IMR-90 (cell line): ENCODE results near the gene MARCHF9.

ENCODE experiments used
- CEBPB ChIP-seq: IDR thresholded peaks from 2 replicates; pipeline ENCODE4 v1.6.1; 2012; ENCODE audit warnings: low read depth, low read length, improper control_type of control experiment
- CHD1 ChIP-seq: IDR thresholded peaks from 2 replicates; pipeline ENCODE4 v1.6.1; 2012; ENCODE audit warnings: low read depth, low read length, improper control_type of control experiment
- FOS ChIP-seq: fragments of 150-350 bp; IDR thresholded peaks from 2 replicates; pipeline ENCODE4 v1.6.1; 2016; ENCODE audit warnings: low read depth, low read length
- MAFK ChIP-seq: IDR thresholded peaks from 2 replicates; pipeline ENCODE4 v1.6.1; 2012; ENCODE audit warnings: low read depth, low read length, improper control_type of control experiment
- MAZ ChIP-seq: IDR thresholded peaks from 2 replicates; pipeline ENCODE4 v1.6.1; 2012; ENCODE audit warnings: low read depth, mild to moderate bottlenecking, low read length, improper control_type of control experiment, moderate library complexity, borderline replicate concordance
- NFE2L2 ChIP-seq: fragments of 150-350 bp; IDR thresholded peaks from 2 replicates; pipeline ENCODE4 v1.6.1; 2016; ENCODE audit warnings: low read depth, mild to moderate bottlenecking, low read length
- POLR2A ChIP-seq: IDR thresholded peaks from 2 replicates; pipeline ENCODE4 v1.6.1; 2012; ENCODE audit warnings: mild to moderate bottlenecking, low read depth, low read length
- RAD21 ChIP-seq: IDR thresholded peaks from 2 replicates; pipeline ENCODE4 v1.6.1; 2012; ENCODE audit warnings: low read length, improper control_type of control experiment
- RFX5 ChIP-seq: IDR thresholded peaks from 2 replicates; pipeline ENCODE4 v1.8.0; 2012; ENCODE audit warnings: low read depth, mild to moderate bottlenecking, low read length, moderate library complexity
- SMC3 ChIP-seq: fragments of 150-350 bp; IDR thresholded peaks from 2 replicates; pipeline ENCODE4 v1.6.1; 2016; ENCODE audit warnings: low read depth, mild to moderate bottlenecking, antibody characterized with exemption, low read length, moderate library complexity
- TF ChIP-seq, protein P1 (sequence below): conservative IDR thresholded peaks from 2 replicates; pipeline ENCODE4 v1.5.1; 2012; ENCODE audit warnings: mild to moderate bottlenecking, low read depth, low read length, improper control_type of control experiment
- TF ChIP-seq, protein P2 (sequence below): fragments of 150-350 bp; IDR thresholded peaks from 2 replicates; pipeline ENCODE4 v1.6.1; 2017; ENCODE audit warnings: mild to moderate bottlenecking, antibody characterized with exemption, low read length, low read depth
- TF ChIP-seq, protein P3 (sequence below): fragments of 150-350 bp; IDR thresholded peaks from 2 replicates; pipeline ENCODE4 v1.6.1; 2016; ENCODE audit warnings: low read depth, mild to moderate bottlenecking, low read length, moderate library complexity, borderline replicate concordance

DNA sequence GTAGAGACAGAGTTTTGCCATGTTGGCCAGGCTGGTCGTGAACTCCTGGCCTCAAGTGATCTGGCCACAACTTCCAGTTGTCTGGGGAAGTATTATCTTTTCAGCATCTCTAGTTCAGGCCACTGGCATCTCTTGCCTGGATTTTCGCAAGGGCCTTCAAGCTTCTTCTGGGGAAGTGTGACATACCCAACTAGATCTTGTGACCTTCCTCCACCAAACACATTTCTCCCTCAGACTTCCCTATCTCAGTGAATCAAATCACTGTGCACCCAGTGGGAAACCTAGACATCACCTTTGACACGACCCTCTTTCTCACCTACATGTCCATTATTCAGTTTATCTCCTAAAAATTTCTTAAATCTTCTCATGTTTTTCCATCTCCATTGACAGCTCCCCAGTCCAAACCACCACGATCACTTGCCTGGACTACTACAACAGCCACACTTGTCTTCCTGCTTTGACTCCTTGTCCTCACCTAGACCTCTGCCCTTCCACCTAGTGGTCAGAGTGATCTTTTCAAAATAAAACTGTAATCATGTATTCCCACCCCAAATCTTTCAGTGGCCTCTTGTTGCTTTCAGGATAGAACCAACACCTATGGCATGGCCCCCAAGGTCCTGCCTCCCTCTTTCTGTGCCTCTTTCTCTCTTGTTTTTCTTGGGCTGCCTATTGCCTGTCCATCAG is 20.8 kb downstream of the MARCHF9 start:
- TF ChIP-seq, protein P1, sequence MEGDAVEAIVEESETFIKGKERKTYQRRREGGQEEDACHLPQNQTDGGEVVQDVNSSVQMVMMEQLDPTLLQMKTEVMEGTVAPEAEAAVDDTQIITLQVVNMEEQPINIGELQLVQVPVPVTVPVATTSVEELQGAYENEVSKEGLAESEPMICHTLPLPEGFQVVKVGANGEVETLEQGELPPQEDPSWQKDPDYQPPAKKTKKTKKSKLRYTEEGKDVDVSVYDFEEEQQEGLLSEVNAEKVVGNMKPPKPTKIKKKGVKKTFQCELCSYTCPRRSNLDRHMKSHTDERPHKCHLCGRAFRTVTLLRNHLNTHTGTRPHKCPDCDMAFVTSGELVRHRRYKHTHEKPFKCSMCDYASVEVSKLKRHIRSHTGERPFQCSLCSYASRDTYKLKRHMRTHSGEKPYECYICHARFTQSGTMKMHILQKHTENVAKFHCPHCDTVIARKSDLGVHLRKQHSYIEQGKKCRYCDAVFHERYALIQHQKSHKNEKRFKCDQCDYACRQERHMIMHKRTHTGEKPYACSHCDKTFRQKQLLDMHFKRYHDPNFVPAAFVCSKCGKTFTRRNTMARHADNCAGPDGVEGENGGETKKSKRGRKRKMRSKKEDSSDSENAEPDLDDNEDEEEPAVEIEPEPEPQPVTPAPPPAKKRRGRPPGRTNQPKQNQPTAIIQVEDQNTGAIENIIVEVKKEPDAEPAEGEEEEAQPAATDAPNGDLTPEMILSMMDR = no peak
- TF ChIP-seq POLR2A (no peak), RFX5 (no peak), NFE2L2 (no peak), MAZ (no peak), CHD1 (no peak), RAD21 (no peak), MAFK (no peak), FOS (no peak), CEBPB (no peak), SMC3 (no peak)
- TF ChIP-seq, protein P2, sequence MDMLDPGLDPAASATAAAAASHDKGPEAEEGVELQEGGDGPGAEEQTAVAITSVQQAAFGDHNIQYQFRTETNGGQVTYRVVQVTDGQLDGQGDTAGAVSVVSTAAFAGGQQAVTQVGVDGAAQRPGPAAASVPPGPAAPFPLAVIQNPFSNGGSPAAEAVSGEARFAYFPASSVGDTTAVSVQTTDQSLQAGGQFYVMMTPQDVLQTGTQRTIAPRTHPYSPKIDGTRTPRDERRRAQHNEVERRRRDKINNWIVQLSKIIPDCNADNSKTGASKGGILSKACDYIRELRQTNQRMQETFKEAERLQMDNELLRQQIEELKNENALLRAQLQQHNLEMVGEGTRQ = no peak
- TF ChIP-seq, protein P3, sequence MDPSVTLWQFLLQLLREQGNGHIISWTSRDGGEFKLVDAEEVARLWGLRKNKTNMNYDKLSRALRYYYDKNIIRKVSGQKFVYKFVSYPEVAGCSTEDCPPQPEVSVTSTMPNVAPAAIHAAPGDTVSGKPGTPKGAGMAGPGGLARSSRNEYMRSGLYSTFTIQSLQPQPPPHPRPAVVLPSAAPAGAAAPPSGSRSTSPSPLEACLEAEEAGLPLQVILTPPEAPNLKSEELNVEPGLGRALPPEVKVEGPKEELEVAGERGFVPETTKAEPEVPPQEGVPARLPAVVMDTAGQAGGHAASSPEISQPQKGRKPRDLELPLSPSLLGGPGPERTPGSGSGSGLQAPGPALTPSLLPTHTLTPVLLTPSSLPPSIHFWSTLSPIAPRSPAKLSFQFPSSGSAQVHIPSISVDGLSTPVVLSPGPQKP = no peak
